Parathyroid adenoma (tissue), 2 donors: ENCODE results near the gene PTTG2.

Experiments
- H2AFZ ChIP-seq: fragments of 300-600 bp; sonication (generic); one replicate; pipeline ENCODE4 v1.7.0; 2017; ENCODE audit warnings: antibody characterized with exemption, mild to moderate bottlenecking
- H3K27ac ChIP-seq: fragments of 300-600 bp; sonication (generic); one replicate; pipeline ENCODE4 v1.7.0; 2017
- H3K27me3 ChIP-seq: fragments of 300-600 bp; sonication (generic); one replicate; pipeline ENCODE4 v1.7.0; 2017; ENCODE audit warnings: low read length; ENCODE audit not compliant: control insufficient read depth, insufficient read depth
- H3K36me3 ChIP-seq: fragments of 300-600 bp; sonication (generic); one replicate; pipeline ENCODE4 v1.7.0; 2017; ENCODE audit warnings: low read length; ENCODE audit not compliant: control insufficient read depth, insufficient read depth
- H3K4me1 ChIP-seq: fragments of 300-600 bp; sonication (generic); one replicate; pipeline ENCODE4 v1.7.0; 2017; ENCODE audit warnings: control low read depth
- H3K4me2 ChIP-seq: fragments of 300-600 bp; sonication (generic); one replicate; pipeline ENCODE4 v1.7.0; 2017; ENCODE audit warnings: low read length
- H3K4me3 ChIP-seq: fragments of 300-600 bp; sonication (generic); one replicate; pipeline ENCODE4 v1.7.0; 2017; ENCODE audit warnings: low read depth, low read length
- H3K79me2 ChIP-seq: fragments of 300-600 bp; sonication (generic); one replicate; pipeline ENCODE4 v1.7.0; 2017; ENCODE audit warnings: control low read depth
- H3K9ac ChIP-seq: fragments of 300-600 bp; sonication (generic); one replicate; pipeline ENCODE4 v1.7.0; 2017; ENCODE audit warnings: mild to moderate bottlenecking
- H3K9me3 ChIP-seq: fragments of 300-600 bp; sonication (generic); one replicate; pipeline ENCODE4 v1.7.0; 2017; ENCODE audit warnings: low read length; ENCODE audit not compliant: control insufficient read depth
- CTCF ChIP-seq: fragments of 300-600 bp; sonication (generic); IDR thresholded peaks from one replicate; pipeline ENCODE4 v1.7.0; 2017; ENCODE audit warnings: antibody characterized with exemption, mild to moderate bottlenecking
- donor health status: primary hyperparathyroidism.

PTTG2 gene

GRCh38 chr4:37999000-37999716 is 39.0 kb downstream of the PTTG2 start:
- H3K79me2 ChIP-seq = peaks cover 35% of the 10 kb centered on the region
- TF ChIP-seq CTCF = no peak
- H3K9me3 ChIP-seq = no peaks in the 10 kb centered on the region
- H3K36me3 ChIP-seq = no peaks in the 10 kb centered on the region
- no peaks in the 10 kb centered on the region for H3K27me3 ChIP-seq
- no peak overlapping the region for H2AFZ ChIP-seq
- H3K4me3 ChIP-seq = no peak overlapping the region
- no peak overlapping the region for H3K9ac ChIP-seq
- no peak overlapping the region for H3K4me2 ChIP-seq
- peaks cover 38% of the 10 kb centered on the region for H3K4me1 ChIP-seq
- H3K27ac ChIP-seq = peak overlapping the region; percentile 68

GRCh38 chr4:37999965-38000364 is 39.8 kb downstream of the PTTG2 start:
- peaks cover 37% of the 10 kb centered on the region for H3K79me2 ChIP-seq
- H3K9me3 ChIP-seq = no peaks in the 10 kb centered on the region
- no peak overlapping the region for H3K4me3 ChIP-seq
- TF ChIP-seq CTCF = no peak
- peaks cover 34% of the 10 kb centered on the region for H3K4me1 ChIP-seq
- no peak overlapping the region for H3K9ac ChIP-seq
- no peak overlapping the region for H3K4me2 ChIP-seq
- peak overlapping the region; percentile 68 for H3K27ac ChIP-seq
- no peaks in the 10 kb centered on the region for H3K27me3 ChIP-seq
- H3K36me3 ChIP-seq = no peaks in the 10 kb centered on the region
- H2AFZ ChIP-seq = no peak overlapping the region

GRCh38 chr4:38001927-38002326 is 41.7 kb downstream of the PTTG2 start:
- Histone ChIP-seq H3K9me3 (no peaks in the 10 kb centered on the region), H3K79me2 (peaks cover 33% of the 10 kb centered on the region), H2AFZ (no peak overlapping the region), H3K4me1 (peaks cover 34% of the 10 kb centered on the region), H3K27ac (no peak overlapping the region), H3K4me2 (no peak overlapping the region), H3K4me3 (no peak overlapping the region), H3K9ac (no peak overlapping the region), H3K36me3 (no peaks in the 10 kb centered on the region), H3K27me3 (no peaks in the 10 kb centered on the region)
- TF ChIP-seq CTCF = no peak

- H3K4me2 ChIP-seq = no peak overlapping the region
- no peak overlapping the region for H3K9ac ChIP-seq
- H3K4me3 ChIP-seq = no peak overlapping the region
- no peak overlapping the region for H2AFZ ChIP-seq
- no peaks in the 10 kb centered on the region for H3K9me3 ChIP-seq
- no peaks in the 10 kb centered on the region for H3K36me3 ChIP-seq
- peaks cover 36% of the 10 kb centered on the region for H3K79me2 ChIP-seq
- no peak for TF ChIP-seq CTCF
- H3K4me1 ChIP-seq = peaks cover 34% of the 10 kb centered on the region
- no peaks in the 10 kb centered on the region for H3K27me3 ChIP-seq
- peak overlapping the region; percentile 86 for H3K27ac ChIP-seq
Measured at GRCh38 chr4:38002451-38003071, 42.4 kb downstream of the PTTG2 start.
